ENCODE measurements around the gene CPEB3.

- TF ChIP-seq CTCF (IDR thresholded peaks at IDR 0.05): no peak
- TF ChIP-seq ZFX (IDR thresholded peaks at IDR 0.05; ENCODE audit: borderline replicate concordance): no peak
Measured at GRCh38 chr10:92244796-92245195, 46.1 kb downstream of the CPEB3 start.
